Stimulated activated CD4-positive, alpha-beta T cell treated with anti-CD3 and anti-CD28 coated beads, TNF-alpha, amount 100 ng/mL, for 1 hour (primary cell): ENCODE data around the gene CTXN2.

Source experiments
- DNase-seq, 3 donors: peaks; one replicate each; pipeline ENCODE4 v3.0.0-alpha.2; 2020; ENCODE audit warnings: low read depth in 3 of 3, low spot score in 1 of 3

CTXN2 gene

DNA sequence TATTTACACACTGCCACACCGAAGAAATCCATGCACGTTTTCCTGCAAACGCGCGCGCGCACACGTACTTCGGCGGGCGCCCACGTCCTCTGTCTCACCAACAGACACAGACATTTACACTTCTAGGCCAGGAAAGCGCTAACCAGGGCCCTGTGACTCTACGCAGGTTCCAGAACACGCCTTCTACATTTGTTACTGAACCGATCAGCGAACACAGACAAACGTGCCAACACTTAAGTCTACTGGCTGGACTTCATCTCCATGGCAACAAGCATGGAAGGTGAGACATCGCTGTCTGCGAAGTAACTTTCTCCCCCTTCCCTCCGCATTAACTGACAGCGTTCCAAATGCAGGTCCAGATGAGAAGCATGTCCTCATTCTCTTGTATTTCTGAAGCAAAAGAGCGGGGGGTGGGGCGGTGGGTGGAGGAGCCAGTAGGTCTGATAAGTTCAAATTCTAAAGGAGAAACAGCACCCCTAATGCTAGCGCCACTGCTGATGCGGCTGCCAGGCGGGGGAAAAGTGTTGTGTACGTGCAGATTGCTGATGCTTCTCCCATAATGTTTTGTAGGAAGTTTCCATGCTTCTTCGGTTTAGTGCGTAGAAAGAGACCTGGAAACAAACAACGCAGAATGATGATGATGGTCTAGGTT, at the start of gene CTXN2:
TSS of gene CTXN2 (plus strand) at position 92 of the 652 bp plus-strand sequence. CDS start 9,636 bp downstream, outside the sequence.
- no peak for DNase-seq

GRCh38 chr15:48143856-48144255, 47.6 kb upstream of the CTXN2 start:
- DNase-seq: no peak

DNA sequence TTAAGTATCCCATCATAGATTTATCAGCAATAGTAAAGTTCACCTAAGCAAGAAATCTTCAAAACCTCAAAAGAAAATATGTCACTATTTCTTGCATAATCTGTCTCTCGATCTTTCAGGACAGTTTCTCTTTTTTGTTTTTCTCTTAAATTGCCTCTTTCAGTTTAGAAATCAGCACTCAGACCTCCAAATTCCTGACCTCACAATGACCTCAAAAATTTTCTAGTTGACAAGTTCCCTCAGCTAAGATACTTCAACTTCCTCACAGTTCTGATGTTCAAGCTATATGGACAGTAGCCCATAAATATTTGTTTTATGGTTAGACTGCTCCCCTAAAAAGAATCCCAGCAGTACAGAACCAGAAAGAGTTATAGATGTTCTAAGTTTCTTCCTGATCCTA, 46.6 kb upstream of the CTXN2 start:
- no peak for DNase-seq

DNA sequence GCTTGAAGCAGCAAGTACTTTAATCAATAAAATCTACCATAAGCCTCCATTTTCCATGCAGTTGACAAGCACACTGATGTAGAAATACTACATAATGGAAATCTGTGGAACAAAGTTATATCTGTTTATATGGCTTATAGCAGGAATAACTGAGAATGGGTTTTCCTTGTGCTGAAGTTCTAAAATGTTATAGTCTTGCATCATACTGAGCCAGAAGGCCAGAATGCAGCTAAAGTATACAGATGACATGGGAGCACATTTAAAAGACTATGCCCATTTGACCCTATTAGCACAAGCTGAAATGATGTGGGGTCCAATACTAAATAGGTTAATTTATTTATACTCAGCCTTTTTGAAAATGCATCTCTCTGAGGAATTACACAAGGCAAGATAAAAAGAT, 45.5 kb upstream of the CTXN2 start:
- no peak for DNase-seq

- DNase-seq: no peak
Measured at GRCh38 chr15:48147358-48147757, 44.1 kb upstream of the CTXN2 start.

DNA sequence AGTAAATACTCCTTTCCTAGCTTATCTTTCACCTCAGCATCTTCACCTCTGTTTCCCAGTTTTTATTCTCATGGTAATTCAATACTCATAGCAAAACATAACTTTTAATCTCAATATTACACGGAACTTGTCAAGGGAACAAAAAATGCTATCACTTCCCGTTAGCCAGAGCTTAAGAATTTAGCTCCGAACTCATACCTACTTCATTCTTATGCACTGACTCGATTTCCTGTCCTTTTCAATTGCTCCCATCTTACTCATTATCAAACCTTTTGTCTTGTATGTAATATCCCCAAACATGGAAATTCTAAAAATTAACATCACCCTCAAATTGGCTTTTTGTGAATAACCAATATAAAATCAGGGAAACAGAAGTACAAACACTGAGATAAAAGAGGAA, 41.6 kb upstream of the CTXN2 start:
- DNase-seq: no peak

DNA sequence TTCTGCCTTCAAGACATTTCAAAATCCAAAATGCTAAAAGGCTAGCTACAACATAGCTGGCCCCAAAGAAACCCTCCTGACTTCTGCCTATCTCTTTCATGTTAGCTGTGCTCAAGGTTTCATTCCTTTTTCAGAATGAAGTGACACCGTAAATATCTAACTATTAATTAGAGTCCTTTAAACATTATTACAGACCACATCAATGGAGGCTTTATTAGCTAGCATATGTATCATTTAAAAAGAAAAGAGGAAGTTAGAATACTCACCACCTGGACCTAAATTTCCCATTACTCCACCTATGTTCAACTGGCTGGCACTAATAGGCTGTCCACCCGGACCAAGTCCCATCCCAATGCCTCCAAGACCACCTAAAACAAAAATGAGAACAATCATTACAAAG, 37.9 kb upstream of the CTXN2 start:
- DNase-seq: no peak

- DNase-seq: no peak
Measured at GRCh38 chr15:48168616-48169015, 22.8 kb upstream of the CTXN2 start.

GRCh38 chr15:48170981-48171380, 20.5 kb upstream of the CTXN2 start:
- no peak for DNase-seq

GRCh38 chr15:48175126-48175525, 16.3 kb upstream of the CTXN2 start:
- no peak for DNase-seq

DNA sequence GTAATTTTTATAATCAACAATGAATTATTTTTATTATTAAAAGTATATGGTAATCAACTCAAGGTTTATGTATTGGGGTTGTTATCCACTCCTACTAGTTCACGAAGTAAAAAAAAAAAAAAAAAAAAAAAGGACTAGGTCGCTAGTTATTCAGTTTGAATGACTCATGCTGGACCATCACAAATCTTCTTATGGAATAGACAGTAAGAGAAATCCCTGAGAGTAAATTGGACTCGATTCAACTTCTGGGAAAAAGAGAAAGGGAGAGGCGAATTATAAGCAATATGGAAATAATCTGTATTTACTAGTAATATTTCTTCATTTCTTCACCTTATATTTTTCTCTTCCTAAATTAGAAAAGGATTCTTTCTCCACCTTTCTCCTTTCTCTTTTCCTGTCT, 15.4 kb upstream of the CTXN2 start:
- no peak for DNase-seq

DNA sequence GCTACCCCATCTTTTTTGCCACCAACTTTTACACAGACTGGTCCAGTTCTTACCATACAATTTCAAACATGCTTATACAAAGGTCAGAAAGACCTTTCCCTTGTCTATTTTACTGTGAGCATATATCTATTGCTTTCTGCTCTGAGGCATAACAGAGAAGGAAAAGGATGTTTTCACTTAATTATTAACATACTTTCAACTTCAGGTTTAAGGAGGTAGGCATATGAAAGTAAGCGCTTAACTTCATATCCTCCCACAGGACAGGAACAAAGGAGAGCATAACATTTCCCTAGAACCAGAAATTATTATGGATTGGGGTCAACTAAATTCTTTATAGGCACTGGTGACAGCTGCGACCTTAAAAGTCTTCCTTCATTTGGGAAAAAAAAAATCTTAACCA, 14.5 kb upstream of the CTXN2 start:
- DNase-seq: no peak

DNA sequence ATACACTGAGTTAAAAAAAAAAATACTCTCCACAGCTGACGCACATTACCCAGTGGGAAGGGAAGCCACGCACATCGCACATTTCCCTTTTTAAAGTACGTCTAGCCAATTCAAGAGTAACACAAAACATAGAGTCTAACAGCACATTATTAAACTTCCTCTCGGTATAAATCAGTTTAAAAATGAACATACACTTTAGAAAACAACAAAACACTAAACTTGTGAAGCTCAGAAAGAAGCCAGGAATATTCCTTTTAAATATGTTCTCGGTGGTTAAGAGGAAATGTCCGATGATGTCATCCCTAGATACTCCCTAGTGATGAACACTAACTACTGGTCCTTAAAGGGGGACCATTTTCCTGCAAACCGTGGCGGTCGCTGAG, 14.1 kb upstream of the CTXN2 start:
- no peak for DNase-seq

GRCh38 chr15:48177766-48178647, 13.5 kb upstream of the CTXN2 start, which contains the start of gene MYEF2:
Gene MYEF2 (minus strand): TSS chr15:48178295. CDS start chr15:48178237, 58 bp downstream.
- peak; percentile 9 to 47 (median 16) for DNase-seq

- no peak for DNase-seq
Measured at GRCh38 chr15:48178648-48178931, 12.9 kb upstream of the CTXN2 start.

DNA sequence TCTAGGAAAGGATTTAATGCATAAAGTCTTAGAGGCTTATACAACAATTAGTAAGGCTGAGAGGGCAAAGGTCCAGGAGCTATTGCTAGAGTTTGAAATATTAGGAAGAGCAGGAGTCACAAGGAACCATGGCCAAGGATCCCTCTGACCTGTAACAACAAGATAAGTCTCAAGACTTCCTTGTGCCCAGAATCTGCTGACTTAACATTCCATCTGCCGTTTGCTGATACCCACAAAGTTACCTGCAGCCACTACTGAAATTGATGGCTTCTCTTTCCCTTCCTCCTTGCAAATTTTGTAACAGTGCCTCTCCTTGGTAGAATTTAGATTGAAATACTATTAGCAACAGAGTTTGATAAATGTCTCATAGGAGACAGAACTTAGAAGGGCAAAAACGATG, 8.7 kb upstream of the CTXN2 start:
- DNase-seq: no peak

GRCh38 chr15:48185529-48185928, 5.9 kb upstream of the CTXN2 start:
- DNase-seq: no peak

- DNase-seq: no peak
Measured at GRCh38 chr15:48186271-48186670, 5.2 kb upstream of the CTXN2 start.

- DNase-seq: peak in 1 of 3 donors; percentile 16
Measured at GRCh38 chr15:48190932-48191573, 412 bp upstream of the CTXN2 start.

- DNase-seq: no peak
Measured at GRCh38 chr15:48202068-48202467, 10.6 kb downstream of the CTXN2 start.

DNA sequence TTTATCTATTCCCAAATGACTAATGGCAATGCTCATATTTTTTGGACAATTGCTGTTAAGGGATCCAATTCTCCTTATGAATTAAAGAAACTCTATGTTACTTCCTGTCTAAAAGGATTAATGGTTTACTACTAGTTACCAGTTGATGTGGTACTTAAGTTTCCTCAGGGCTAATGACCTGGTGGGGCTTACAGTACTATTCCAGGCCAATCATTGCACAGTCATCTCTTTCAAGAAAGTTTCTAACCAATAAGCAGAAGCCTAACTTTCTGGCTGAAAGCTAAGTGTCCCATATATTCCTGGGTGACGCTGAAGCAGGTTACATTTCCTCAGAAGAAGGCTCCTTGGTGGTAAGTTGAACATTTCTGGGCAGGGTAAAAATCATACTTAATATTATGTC, 14.5 kb downstream of the CTXN2 start, which contains the start of gene SLC12A1:
TSS of gene SLC12A1 (plus strand) at position 322 of the 400 bp plus-strand sequence. CDS start 1,418 bp downstream, outside the sequence.
- DNase-seq: no peak

DNA sequence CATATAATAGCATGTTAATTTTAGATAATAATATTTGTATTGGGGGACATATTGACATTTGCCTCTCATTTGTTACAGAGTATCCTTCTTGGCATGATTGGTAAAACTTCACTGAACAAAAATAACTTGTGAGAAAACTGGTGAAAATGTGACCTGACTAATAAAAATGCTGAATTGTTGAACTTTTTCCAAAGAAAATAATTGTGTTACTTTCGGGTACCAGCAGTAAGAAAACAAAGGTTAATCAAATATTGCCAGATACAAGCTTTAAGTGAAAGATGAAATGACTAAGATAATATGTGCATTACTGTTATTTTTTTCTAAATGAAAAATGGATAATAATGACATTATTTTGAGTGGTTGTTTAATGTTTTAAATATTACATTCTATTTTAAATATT, 29.8 kb downstream of the CTXN2 start:
- no peak for DNase-seq
